ENCODE data around the gene DNAI1. TPM values are rescaled to one million over a fixed set of nuclear protein-coding genes. Genes with fewer than 3 reads are reported as not detected.
A peak's percentile ranks its signal among the peaks of the same experiment; 100 is the strongest.
"Not testable (repeated sequence)": the region's sequence is repeated elsewhere in the genome, so short reads cannot be mapped to it uniquely, and the experiment has no call there.

Gene DNAI1
- polyA plus RNA-seq, 1 donor, result not detected

DNA sequence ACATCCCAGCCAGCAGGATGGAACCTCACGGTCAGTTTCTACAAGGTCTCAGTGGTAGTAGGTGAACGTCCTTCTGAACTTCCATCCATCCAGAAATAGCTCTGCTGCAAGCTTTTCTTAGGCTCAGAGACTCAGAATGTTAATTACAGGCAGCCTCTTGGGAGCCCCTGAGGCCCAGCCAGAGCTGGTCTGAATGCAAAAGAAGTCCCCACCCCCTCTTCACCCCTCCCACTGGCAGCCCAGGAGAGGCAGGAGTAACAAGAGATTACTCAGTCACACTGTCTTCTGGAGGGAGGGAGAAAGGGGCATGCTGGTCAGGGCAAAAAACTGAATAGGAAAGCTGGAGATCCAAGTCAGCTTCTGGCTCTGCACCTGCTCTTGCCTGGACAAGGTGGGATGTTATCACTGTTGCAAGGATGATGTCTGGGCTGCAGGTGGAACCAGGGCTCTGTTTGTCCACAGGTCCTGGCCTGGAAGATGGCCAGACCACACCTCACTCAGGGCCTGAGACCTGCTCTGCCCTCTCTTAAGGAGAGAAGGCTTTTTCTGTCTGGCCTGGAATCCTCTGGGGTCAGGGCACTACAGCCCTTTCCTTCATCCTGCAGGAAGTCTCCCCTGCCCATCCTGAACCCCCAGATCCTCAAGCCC, 55.1 kb downstream of the DNAI1 start:
- no peak for DNase-seq

DNA sequence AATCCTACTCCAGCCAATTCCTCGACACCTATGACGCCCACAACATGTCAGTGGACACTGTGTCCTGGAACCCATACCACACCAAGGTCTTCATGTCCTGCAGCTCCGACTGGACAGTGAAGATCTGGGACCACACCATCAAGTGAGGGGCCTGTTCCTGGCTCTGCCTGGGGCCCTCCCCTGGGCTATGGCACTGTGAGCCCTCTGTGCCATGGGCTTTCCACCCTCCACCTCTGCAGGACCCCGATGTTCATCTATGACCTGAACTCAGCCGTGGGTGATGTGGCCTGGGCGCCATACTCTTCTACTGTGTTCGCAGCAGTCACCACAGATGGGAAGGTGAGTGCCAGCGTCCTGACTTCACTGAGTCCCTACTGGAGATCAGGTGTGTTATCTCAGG, 55.8 kb downstream of the DNAI1 start:
- DNase-seq, result no peak

DNA sequence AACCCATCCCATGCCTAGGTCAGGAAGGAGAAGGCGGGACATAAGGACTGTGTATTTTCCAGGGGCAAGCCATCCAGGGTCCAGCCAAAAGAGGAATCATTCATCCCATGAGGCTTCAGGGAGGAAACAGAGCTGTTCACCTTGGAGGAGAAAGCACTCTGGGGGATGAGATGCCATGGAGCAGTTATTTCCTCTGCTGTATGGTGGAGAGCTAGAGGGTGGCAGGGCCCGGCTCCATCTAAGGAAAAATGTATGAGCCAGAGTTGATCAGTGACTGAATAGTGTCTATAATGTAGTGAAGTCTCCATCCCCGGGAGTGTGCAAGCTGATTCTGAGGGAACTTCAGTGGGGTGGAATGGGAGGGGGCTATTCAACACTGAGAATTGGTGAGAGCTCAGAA, 56.2 kb downstream of the DNAI1 start:
- no peak for DNase-seq

DNA sequence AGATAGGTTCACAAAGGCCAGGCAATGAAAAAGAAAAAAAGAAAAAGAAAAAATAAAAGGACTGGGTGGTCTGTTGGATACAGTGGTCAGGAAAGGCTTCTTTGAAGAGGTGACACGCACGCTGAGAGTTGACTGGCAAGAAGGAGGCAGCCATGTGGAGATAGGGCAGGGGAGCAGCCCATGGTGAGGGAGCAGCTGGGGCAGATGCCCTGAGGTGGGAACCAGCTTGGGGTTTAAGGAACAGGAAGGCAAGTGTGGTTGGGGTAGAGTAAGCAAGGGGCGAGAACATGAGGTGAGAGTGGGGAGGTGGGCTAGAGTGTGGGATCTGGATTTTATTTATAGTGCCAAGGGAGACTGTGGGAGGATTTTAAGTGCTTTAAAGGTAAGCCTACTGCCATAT, 57.4 kb downstream of the DNAI1 start:
- DNase-seq, result no peak

DNA sequence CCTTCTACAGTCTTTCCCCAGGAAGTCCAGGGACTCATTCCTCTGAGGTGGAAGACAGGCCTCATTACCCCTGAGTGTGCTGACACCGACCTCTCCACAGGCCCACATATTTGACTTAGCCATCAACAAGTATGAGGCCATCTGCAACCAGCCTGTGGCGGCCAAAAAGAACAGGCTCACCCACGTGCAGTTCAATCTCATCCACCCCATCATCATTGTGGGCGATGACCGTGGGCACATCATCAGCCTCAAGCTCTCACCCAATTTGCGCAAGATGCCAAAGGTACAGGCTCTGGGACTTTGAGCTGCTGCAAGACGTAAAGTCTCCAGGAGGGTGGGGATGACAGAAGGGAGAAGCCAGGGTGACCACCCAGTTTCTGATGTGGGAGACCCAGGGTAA, 58.6 kb downstream of the DNAI1 start:
- DNase-seq, result no peak

DNA sequence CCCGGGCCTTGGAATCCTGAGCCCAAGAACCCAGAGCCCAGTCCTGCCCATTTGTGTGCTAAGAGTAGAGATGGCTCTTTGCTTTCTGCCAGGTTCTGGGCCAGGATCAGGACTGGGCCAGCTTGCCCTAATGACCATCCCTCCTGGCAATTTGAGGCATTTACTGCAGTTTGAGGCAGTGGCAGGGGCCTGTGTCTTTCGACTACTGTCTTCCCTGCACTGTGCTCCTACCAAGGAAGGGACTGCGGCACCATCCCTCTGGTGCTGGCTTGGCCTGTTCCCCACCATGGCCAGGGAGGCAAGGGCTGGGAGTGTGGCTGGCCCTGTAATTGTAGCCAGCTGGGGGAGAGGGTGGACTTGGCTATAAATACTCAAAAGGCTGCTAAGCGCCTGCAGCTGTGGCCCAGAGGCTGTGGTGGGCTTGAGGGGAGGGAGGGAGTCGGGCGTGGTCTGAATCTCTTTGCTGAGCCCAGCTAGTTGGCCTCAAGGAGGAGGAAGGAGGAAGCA, 59.6 kb downstream of the DNAI1 start:
- peak; percentile 44 for DNase-seq

DNA sequence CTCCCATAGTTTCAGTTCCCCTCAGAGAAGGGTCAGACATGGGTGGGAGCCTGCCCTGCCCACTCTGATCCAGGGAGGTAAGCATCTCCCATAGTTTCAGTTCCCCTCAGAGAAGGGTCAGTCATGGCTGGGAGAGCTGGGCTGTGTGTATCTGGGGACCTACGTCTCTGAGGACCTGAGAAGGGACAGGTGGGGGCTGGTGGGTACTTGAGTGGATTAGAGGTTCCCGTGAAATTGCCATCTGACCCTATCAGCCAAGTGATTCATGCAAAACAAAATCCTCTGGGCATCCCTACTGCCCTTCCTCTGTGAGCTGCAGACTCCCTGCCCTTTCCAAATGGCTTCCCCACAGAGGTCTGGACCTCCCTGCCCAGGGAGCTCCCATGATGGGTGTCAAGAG, 60.3 kb downstream of the DNAI1 start:
- DNase-seq, result no peak

DNA sequence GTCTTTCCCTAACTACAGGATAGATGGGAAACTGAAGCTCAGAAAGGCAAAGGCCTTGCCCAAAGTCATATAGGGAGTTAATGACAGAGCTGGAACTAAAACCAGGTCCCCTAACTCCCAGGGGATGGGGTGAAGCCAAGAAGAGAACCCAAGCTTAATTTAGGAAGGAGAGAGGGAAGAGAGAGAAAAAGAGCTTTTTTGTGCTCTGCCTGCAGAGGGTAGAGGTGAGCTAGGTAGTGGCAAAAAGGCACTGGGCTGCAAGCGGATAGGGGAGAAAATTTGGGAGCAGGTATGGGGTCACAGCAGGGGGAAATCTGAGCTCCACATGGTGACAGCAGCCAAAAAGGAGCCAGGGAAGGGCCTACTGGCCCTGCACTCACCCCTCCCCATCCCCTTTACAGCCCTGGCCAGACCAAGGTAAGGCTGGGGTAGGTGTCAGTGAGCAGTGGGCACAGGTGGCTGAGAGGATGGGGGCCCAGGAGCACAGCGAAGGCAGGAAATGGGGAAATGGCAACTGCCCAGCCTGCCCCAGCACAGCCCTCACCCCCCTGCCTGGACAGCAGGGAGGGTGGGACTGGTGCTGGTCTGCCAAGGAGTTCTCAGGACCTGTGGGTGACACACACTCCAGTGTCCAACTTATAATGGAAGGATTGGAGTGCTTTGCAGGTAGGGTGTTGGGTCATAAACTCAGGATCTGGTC, 60.9 kb downstream of the DNAI1 start:
- no peak for DNase-seq

DNA sequence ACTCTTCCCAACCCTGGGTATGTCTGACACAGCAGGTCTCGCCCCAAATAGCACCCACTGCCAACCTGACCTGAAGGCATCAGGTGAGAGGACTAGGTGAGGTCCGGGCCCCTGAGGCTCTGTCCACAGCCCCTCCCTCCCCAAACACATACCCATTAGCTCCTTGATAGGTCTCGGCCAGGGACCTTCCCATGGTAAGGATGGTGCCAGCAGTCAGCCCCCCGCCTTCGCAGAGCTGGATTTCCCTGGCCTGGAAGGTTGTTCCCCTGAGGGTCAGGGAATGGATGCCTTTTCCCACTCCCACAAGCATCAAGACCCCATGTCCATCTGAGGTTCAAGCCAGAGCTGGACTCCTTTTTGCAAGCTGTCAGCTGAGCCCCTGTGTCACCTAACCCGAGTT, 61.5 kb downstream of the DNAI1 start:
- DNase-seq, result no peak

DNA sequence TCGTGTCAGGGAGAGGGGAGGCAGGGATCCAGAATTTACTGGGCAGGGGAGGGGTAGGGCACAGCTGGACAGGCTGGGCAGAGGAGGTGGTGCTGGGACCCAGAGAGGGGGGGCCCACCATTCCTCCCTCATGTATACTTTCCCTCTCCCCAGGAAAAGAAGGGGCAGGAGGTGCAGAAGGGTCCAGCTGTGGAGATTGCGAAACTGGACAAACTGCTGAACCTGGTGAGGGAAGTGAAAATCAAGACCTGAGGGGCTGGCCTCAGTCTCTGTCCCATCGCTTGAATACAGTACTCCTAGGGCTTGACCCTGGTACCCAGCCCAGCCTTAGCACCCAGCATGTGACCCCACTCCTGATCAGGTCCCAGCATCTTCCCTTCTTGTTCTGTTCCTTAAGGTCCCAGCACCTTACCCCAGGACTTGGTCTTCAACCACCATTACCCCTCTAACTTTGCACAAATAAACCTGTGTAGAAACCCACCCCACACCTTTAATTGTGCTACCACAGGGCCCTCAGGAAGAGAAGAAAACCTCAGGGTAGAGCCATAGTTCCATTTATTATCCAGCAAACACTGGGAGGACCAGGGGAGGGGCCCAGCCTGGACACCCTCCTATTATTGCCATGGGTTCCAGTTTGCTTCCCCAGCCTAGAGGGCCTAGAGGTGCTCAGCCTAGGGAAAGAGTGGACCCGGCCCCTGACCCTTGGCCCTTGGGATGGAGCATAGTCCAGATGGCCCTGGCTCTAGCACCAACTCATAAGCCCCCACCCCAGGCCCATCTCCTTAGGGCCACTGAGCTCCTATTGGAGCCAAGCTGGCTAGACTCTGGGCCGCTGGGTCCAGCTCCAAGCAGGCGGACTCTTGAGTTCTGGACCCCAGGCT, 62.1 kb downstream of the DNAI1 start:
- DNase-seq, result no peak

DNA sequence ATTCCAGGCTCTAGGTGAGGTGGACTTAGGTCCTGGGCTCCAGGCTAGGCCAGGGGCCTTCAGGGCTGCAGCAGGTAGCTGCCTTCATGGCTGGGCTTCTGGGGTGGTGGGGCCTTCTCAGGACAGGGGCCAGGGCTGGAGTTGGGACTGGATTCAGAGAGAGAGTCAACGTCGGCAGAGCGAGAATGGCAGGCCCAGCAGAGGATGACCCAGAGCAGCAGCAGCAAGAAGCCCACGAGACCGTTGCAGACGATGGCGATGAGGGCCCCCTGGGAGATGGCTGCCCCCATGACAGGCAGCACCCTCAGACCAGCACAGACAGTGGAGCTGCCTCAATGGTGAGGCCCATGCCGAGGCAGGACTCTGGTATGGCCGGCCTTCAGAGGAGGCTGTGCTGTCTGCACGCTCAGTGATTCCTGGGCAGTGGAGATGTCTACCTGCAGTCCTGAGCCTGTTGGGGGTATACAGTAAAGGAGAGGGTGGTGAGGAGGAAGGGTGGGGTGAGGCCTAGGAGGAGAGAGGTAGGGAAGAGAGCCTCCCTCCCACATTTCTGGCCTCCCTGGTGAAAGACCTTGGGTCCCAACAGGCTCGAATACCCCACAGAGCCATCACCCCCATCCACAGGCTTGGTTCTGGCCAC, 62.9 kb downstream of the DNAI1 start:
- DNase-seq, result no peak

DNA sequence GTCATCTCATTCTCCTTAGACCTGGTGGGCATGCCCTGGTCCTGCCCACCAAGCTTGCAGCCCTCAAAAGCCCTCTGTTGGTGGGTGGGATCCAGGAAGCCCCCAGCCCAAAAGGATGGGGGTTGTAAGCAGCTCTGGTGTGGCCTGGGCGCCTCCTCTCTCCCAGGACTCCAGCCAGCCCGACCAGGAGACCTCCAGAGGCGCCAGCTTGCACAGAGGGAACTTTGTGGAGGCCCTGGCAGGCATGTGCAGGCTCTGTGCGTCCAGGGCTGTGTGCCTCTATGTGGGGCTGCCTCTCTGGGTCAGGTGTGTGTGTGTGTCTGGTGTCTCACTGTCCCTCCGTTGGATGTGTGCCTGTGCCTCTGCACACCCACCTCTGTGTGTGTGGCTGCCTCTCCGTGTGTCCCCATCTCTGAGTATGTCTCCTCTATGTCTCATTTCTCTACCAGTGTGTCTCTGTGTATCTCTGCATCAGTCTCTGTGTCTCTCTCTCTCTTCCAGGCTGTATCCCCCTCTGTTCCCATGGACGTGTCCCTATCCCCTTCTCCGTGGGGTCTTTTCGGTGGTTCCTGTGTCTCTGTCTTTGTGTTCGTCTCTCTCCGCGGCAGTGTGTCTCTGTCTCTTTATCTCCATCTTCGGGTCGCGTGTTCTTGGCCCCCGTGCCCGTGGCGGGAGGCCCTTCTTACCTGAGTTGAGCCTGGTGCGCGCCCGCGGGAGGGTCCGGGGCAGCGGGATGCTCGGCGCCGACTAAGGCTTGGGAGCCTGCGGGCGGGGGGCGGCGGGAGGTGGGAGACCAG, 63.7 kb downstream of the DNAI1 start:
- no peak for DNase-seq

DNA sequence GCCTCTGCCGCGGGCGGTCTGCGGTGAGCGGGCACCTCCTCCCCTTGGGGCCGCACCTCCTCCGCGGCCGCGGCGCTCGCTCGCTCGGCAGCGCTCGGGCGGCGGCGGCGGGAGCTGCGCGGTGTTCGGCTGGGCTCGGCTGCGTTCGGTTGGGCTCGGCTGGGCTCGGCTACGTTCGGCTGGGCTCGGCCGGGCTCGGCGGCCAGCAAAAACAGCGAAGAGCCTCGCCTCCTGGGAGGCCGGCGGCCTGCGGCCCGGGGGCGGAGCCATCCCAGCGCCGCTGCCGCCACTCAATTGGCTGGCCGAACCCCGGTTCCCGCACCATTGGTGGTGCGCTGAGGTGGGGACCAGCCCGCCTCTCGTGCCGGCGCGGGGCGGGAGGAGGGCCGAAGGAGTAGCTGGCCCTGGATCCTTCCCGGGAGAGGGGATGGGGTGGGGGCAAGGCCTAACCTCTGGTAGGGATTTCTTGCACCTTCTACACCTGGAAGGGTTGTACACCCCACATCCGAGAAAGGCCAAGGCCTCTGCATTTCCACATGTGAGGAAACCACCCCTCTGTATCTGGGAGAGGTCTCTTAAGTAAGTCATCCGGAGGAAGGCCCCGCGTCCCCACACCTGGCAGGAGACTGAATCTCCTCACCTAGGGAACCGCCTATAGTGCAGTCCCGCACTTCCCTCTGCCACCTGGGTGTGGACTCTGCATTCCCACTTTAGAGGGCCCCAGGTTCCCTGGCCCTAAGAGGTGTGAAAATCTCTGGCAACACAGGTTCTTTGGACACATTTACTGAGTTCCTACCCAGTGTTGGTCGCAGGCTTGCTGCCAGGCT, 64.6 kb downstream of the DNAI1 start, which contains the start of gene ENHO:
ENHO (minus strand) TSS at position 20 of the 827 bp plus-strand sequence. CDS start 1,295 bp downstream, outside the sequence.
- DNase-seq, result peak; percentile 93

DNA sequence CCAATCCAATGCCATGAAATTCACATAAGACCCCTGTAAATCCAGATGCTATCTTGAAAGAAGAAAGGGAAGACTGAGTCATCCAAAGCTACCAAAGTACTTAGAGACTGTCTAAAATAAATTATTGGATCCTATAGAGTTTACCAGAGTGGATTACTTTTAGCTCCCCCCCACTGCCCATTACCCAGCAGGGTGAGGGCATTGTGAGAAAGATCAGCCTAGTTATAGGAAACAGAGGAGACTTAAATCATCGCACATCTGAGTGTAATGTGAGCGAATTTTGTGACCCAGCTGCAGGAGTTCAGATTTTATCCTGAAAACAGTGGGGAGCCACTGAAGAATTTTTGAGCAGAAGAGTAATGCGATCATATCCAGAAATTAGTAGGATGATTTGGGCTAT, 65.7 kb downstream of the DNAI1 start:
- DNase-seq, result no peak

DNA sequence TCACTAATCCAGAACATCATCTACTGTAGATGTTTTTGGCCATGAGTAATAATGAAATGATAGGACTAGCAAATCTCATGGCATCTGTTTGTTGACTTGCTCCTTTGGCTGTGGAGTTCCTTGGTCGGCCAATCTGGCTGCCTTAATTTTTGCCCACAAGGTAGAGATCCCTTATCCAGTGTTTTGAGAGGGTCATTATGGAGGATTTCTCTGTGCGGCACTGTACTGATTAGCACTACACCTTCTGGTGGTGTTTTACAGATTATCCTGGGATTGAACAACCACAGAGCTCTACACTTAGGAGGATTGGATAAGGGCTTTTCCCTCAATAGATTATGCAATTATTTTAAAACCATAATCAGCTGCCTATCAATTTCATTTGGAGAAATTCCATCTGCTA, 67.4 kb downstream of the DNAI1 start:
- no peak for DNase-seq

DNA sequence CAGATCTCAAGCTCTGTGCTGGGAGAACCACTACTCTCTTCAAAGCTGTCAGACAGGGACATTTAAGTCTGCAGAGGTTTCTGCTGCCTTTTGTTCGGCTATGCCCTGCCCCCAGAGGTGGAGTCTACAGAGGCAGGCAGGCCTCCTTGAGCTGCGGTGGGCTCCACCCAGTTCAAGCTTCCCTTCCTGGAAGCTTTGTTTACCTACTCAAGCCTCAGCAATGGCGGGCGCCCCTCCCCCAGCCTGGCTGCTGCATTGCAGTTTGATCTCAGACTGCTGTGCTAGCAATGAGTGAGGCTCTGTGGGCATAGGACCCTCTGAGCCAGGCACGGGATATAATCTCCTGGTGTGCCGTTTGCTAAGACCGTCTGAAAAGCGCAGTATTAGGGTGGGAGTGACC, 73.4 kb downstream of the DNAI1 start:
- DNase-seq, result not testable (repeated sequence)

DNA sequence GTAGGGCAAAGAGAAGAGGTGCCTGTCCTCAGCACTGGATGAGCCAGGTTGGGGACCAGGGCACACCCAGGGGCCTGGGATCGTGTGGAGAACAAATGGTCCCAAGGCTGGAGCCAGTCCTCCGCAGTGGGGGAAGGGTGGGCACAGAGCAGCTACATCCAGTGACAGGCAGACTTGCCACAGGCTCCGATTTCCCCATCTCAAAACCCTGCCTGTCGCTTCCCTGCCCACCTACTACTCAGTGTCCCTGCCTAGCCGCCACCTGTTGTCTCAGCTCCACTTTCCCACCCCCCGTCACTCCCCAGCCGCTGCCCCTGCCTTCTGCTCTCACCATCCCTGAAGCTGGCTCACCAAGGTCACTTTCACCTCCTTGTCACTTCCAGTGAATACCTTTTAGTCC, 78.1 kb downstream of the DNAI1 start:
- DNase-seq, result no peak

DNA sequence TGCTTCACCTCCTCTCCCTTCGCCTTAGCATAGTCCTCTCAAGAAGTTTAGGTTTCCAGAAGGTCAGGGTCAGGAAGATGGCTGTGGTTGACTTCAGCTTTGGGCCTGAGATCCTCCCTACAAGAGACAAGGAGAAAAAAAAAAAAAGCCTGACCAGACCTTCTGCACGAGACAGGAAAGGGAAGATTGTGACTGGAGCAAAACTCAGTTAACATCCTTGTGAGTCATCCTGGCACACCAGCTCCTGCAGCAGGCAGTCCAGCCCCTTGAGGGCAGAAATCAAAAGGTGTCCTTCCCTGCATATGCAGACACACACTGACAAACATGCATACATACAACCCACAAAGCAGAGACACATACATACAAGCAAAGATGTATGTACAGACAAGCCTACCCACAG, 82.2 kb downstream of the DNAI1 start:
- DNase-seq, result no peak

DNA sequence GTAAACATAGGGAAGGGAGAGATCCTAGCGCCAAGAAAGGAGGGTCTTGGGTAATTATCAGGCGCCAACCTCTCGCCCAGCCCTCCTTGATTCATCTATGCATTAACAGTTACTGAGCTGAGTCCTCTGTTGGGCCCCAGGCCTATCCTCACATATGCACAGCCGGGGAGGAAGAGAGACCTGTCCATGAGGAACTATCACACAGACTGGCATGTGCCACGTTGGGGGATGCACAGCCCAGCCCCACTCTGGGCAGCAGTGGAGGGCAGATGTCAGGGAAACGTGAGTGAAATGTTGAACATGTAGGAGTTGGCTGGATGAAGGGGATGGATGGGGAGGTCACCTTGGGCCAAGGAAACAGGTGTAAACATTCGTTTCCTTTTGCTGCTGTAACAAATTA, 82.9 kb downstream of the DNAI1 start:
- no peak for DNase-seq

DNA sequence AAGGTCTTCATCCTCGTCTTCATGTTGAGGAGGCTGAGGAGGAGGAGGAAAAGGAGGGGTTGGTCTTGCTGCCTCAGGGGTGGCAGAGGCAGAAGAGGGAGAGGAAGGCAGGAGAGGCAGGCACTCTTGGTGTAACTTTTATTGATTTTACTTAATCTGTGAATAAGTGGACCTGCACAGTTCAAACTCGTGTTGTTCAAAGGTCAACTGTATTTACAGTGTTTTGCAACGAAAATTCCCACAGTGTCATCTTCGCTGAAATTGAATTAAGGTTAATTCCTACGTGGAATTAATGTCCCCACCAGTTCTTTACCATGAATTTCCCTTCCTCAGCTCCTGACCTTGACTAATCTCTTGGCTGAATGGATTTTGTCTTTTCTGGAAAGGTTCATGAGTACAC, 85.4 kb downstream of the DNAI1 start:
- DNase-seq, result no peak

DNA sequence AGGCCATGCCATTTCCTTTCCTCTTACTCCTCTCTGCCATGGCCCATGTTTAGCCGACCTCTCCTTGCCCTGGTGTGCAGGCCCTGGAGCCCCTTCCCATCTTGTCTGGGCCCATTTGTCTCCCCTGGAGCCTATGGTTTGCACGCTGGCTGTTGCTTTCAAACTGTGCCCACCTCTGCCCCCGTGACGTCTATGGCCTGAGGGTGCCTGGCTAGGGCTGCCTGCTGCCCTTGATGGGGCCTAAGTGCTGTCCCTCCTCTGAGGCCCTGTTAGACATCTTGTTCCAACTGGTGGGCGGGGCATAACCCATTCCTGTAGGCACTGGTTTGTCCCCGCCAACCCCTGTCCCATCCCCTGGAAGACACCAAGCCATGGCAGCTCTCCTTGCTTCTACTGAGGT, 86.9 kb downstream of the DNAI1 start:
- DNase-seq, result no peak
